Measurements from ENCODE around the gene BICRA.
"Not testable (repeated sequence)": the region's sequence is repeated elsewhere in the genome, so short reads cannot be mapped to it uniquely, and the experiment has no call there.

The BICRA gene

GRCh38 chr19:47633517-47633916, 24.6 kb downstream of the BICRA start:
- Histone ChIP-seq H3K27ac (ENCODE audit: low read length) (peak overlapping the region; percentile 76), H3K4me3 (ENCODE audit: low read length in 2 of 2) (peak overlapping the region; percentile 1 to 15), H3K9ac (ENCODE audit: low read length in 2 of 2) (peak overlapping the region in 1 of 2 donors; percentile 48), H3K9me3 (ENCODE audit: control insufficient read depth in 2 of 2, low read length in 2 of 2) (no peaks in the 10 kb centered on the region), H3K36me3 (ENCODE audit: control insufficient read depth in 2 of 2, insufficient read depth in 2 of 2, low read length in 2 of 2) (no peaks in the 10 kb centered on the region), H3K4me1 (ENCODE audit: control insufficient read depth, insufficient read depth, low read length) (peaks cover 31% of the 10 kb centered on the region), H3K27me3 (ENCODE audit: control insufficient read depth in 1 of 2, insufficient read depth in 2 of 2, low read length in 2 of 2) (no peaks in the 10 kb centered on the region)

GRCh38 chr19:47633996-47634395, 25.1 kb downstream of the BICRA start:
- Histone ChIP-seq H3K4me1 (ENCODE audit: control insufficient read depth, insufficient read depth, low read length) (peaks cover 31% of the 10 kb centered on the region), H3K27ac (ENCODE audit: low read length) (peak overlapping the region; percentile 76)

DNA sequence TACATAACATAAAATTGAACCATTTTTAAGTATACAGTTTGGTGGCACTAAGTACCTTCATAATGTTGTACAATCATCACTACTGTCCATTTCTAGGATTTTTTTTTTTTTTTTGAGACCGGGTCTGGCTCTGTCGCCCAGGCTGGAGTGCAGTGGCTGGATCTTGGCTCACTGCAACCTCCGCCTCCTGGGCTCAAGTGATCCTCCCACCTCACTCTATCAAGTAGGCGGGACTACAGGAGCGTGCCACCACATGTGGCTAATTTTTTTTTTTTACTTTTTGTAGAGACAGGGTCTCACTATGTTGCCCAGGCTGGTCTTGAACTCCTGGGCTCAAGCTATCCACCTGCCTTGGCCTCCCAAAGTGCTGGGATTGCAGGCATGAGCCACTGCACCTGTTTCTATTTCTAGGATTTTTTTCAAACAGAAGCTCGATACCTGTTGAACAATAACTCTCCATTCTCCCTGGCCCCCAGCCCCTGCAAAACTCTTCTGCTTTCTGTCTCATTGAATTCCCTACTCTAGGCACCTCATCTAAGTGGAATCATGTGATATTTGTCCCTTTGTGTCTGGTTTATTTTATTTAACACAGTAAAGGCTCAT, 26.3 kb downstream of the BICRA start:
- H3K27me3 ChIP-seq (ENCODE audit: control insufficient read depth in 1 of 2, insufficient read depth in 2 of 2, low read length in 2 of 2); H3K27ac ChIP-seq (ENCODE audit: low read length); H3K4me3 ChIP-seq (ENCODE audit: low read length in 2 of 2); H3K9ac ChIP-seq (ENCODE audit: low read length in 2 of 2); H3K36me3 ChIP-seq (ENCODE audit: control insufficient read depth in 2 of 2, insufficient read depth in 2 of 2, low read length in 2 of 2); H3K9me3 ChIP-seq (ENCODE audit: control insufficient read depth in 2 of 2, low read length in 2 of 2): not testable (repeated sequence)
- H3K4me1 ChIP-seq (ENCODE audit: control insufficient read depth, insufficient read depth, low read length) = peaks cover 31% of the 10 kb centered on the region

More at GRCh38 chr19:47633996-47634395, 25.1 kb downstream of the BICRA start:
- Histone ChIP-seq H3K9me3 (ENCODE audit: control insufficient read depth in 2 of 2, low read length in 2 of 2) (no peaks in the 10 kb centered on the region), H3K9ac (ENCODE audit: low read length in 2 of 2) (peak overlapping the region in 1 of 2 donors; percentile 48), H3K27me3 (ENCODE audit: control insufficient read depth in 1 of 2, insufficient read depth in 2 of 2, low read length in 2 of 2) (no peaks in the 10 kb centered on the region), H3K4me3 (ENCODE audit: low read length in 2 of 2) (peak overlapping the region in 1 of 2 donors; percentile 15), H3K36me3 (ENCODE audit: control insufficient read depth in 2 of 2, insufficient read depth in 2 of 2, low read length in 2 of 2) (no peaks in the 10 kb centered on the region)

DNA sequence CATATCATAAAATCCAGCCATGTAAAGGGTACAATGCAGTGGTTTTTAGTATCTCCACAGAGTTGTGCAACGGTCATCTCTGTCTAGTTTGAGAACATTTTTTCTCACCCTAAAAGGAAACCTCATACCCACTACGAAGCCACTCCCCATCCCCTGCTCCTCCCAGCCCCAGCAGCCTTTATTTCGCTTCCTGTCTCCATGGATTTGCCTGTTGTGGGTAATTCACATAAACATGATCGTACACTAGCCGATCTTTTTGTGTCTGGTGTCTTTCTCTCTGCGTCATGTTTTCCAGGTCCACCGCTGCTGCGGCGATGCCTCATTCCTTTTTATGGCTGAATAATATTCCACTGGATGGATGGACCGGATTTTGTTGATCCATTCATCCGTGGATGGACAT, 28.6 kb downstream of the BICRA start:
- no peaks in the 10 kb centered on the region for H3K27me3 ChIP-seq (ENCODE audit: control insufficient read depth in 1 of 2, insufficient read depth in 2 of 2, low read length in 2 of 2)
- peak overlapping the region in 1 of 2 donors; percentile 16 for H3K9ac ChIP-seq (ENCODE audit: low read length in 2 of 2)
- H3K4me3 ChIP-seq (ENCODE audit: low read length in 2 of 2) = no peak overlapping the region
- H3K36me3 ChIP-seq (ENCODE audit: control insufficient read depth in 2 of 2, insufficient read depth in 2 of 2, low read length in 2 of 2) = no peaks in the 10 kb centered on the region
- peak overlapping the region; percentile 55 for H3K27ac ChIP-seq (ENCODE audit: low read length)
- peaks cover 20% of the 10 kb centered on the region for H3K4me1 ChIP-seq (ENCODE audit: control insufficient read depth, insufficient read depth, low read length)
- no peaks in the 10 kb centered on the region for H3K9me3 ChIP-seq (ENCODE audit: control insufficient read depth in 2 of 2, low read length in 2 of 2)

GRCh38 chr19:47641891-47642485, 33.1 kb downstream of the BICRA start:
- no peak overlapping the region for H3K9ac ChIP-seq (ENCODE audit: low read length in 2 of 2)
- peaks cover 0 to 2% of the 10 kb centered on the region in 2 donors for H3K36me3 ChIP-seq (ENCODE audit: control insufficient read depth in 2 of 2, insufficient read depth in 2 of 2, low read length in 2 of 2)
- no peaks in the 10 kb centered on the region for H3K27me3 ChIP-seq (ENCODE audit: control insufficient read depth in 1 of 2, insufficient read depth in 2 of 2, low read length in 2 of 2)
- no peak overlapping the region for H3K27ac ChIP-seq (ENCODE audit: low read length)
- H3K9me3 ChIP-seq (ENCODE audit: control insufficient read depth in 2 of 2, low read length in 2 of 2) = no peaks in the 10 kb centered on the region
- H3K4me3 ChIP-seq (ENCODE audit: low read length in 2 of 2) = no peak overlapping the region
- H3K4me1 ChIP-seq (ENCODE audit: control insufficient read depth, insufficient read depth, low read length) = peaks cover 30% of the 10 kb centered on the region

DNA sequence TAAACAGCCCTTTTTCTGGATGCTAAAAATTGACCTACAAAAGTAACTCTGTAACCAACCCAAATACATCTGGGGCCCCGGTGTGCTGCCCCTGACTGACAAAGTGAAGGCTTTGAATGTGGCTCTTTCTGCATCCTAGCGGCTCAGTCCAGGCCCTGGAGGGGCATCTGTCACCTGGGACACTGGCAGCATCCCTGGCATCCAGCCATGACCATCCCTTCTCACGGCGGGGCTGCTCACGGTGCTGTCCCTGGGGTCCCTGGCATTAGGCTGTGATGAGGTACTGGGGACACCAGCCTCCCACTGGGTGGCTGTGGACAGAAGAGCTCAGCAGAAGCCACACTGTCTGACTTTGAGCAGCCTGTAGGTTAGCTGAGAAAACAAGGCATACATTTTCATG, 34.3 kb downstream of the BICRA start:
- H3K4me1 ChIP-seq (ENCODE audit: control insufficient read depth, insufficient read depth, low read length) = peaks cover 27% of the 10 kb centered on the region
- no peaks in the 10 kb centered on the region for H3K9me3 ChIP-seq (ENCODE audit: control insufficient read depth in 2 of 2, low read length in 2 of 2)
- H3K9ac ChIP-seq (ENCODE audit: low read length in 2 of 2) = no peak overlapping the region

GRCh38 chr19:47644199-47644598, 35.3 kb downstream of the BICRA start:
- Histone ChIP-seq H3K4me1 (ENCODE audit: control insufficient read depth, insufficient read depth, low read length) (peaks cover 27% of the 10 kb centered on the region), H3K27ac (ENCODE audit: low read length) (peak overlapping the region; percentile 41)

More for the DNA sequence above, 34.3 kb downstream of the BICRA start:
- no peak overlapping the region for H3K4me3 ChIP-seq (ENCODE audit: low read length in 2 of 2)
- no peak overlapping the region for H3K27ac ChIP-seq (ENCODE audit: low read length)
- H3K27me3 ChIP-seq (ENCODE audit: control insufficient read depth in 1 of 2, insufficient read depth in 2 of 2, low read length in 2 of 2) = no peaks in the 10 kb centered on the region
- peaks cover 0 to 4% of the 10 kb centered on the region in 2 donors for H3K36me3 ChIP-seq (ENCODE audit: control insufficient read depth in 2 of 2, insufficient read depth in 2 of 2, low read length in 2 of 2)

DNA sequence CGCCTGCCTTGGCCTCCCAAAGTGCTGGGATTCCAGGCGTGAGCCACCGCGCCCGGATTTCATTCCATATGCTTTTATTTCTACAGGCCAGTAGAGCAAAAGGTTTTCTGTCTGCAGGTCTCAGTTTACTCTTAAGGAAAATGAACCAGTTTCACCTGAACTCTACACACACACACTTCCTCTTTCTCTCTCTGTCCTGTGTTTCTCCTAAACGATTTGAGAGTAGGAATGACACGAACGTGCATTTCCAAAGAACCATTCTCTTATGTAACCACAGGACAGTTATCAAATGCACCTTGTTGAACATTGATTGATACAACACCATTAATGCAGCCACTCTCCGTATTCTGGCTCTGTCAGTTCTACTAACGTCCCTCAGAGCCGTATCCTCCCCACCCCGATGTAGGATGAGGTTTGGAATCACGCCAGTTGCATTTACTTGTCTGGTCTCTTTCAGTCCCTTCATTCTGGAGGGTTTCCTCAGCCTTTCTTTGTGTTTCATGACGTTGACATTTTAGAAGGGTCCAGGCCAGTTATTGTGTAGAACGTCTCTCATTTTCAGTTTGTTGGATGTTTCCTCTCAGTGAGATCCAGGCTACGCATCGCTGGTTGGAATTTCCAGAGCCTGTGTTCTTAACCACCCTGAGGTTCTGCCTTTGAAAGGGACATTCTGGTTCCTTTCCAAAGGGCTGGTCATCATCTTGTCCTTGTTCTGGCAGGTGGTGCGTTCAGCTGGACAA, 36.0 kb downstream of the BICRA start:
- H3K36me3 ChIP-seq (ENCODE audit: control insufficient read depth in 2 of 2, insufficient read depth in 2 of 2, low read length in 2 of 2) = peaks cover 0 to 7% of the 10 kb centered on the region in 2 donors
- H3K9me3 ChIP-seq (ENCODE audit: control insufficient read depth in 2 of 2, low read length in 2 of 2) = no peaks in the 10 kb centered on the region
- H3K4me1 ChIP-seq (ENCODE audit: control insufficient read depth, insufficient read depth, low read length) = peaks cover 27% of the 10 kb centered on the region
- no peaks in the 10 kb centered on the region for H3K27me3 ChIP-seq (ENCODE audit: control insufficient read depth in 1 of 2, insufficient read depth in 2 of 2, low read length in 2 of 2)
- H3K9ac ChIP-seq (ENCODE audit: low read length in 2 of 2) = peak overlapping the region; percentile 14 to 64
- peak overlapping the region; percentile 23 to 68 for H3K4me3 ChIP-seq (ENCODE audit: low read length in 2 of 2)
- peak overlapping the region; percentile 41 for H3K27ac ChIP-seq (ENCODE audit: low read length)

More at GRCh38 chr19:47644199-47644598, 35.3 kb downstream of the BICRA start:
- Histone ChIP-seq H3K36me3 (ENCODE audit: control insufficient read depth in 2 of 2, insufficient read depth in 2 of 2, low read length in 2 of 2) (peaks cover 0 to 4% of the 10 kb centered on the region in 2 donors), H3K4me3 (ENCODE audit: low read length in 2 of 2) (no peak overlapping the region), H3K9ac (ENCODE audit: low read length in 2 of 2) (no peak overlapping the region), H3K27me3 (ENCODE audit: control insufficient read depth in 1 of 2, insufficient read depth in 2 of 2, low read length in 2 of 2) (no peaks in the 10 kb centered on the region), H3K9me3 (ENCODE audit: control insufficient read depth in 2 of 2, low read length in 2 of 2) (no peaks in the 10 kb centered on the region)

GRCh38 chr19:47646924-47647323, 38.0 kb downstream of the BICRA start:
- Histone ChIP-seq H3K4me3 (ENCODE audit: low read length in 2 of 2) (no peak overlapping the region), H3K4me1 (ENCODE audit: control insufficient read depth, insufficient read depth, low read length) (peaks cover 27% of the 10 kb centered on the region), H3K27me3 (ENCODE audit: control insufficient read depth in 1 of 2, insufficient read depth in 2 of 2, low read length in 2 of 2) (no peaks in the 10 kb centered on the region), H3K36me3 (ENCODE audit: control insufficient read depth in 2 of 2, insufficient read depth in 2 of 2, low read length in 2 of 2) (peaks cover 5 to 9% of the 10 kb centered on the region in 2 donors), H3K27ac (ENCODE audit: low read length) (peak overlapping the region; percentile 37), H3K9me3 (ENCODE audit: control insufficient read depth in 2 of 2, low read length in 2 of 2) (no peaks in the 10 kb centered on the region), H3K9ac (ENCODE audit: low read length in 2 of 2) (no peak overlapping the region)

GRCh38 chr19:47649588-47649987, 40.7 kb downstream of the BICRA start:
- H3K4me3 ChIP-seq (ENCODE audit: low read length in 2 of 2) = no peak overlapping the region
- H3K27me3 ChIP-seq (ENCODE audit: control insufficient read depth in 1 of 2, insufficient read depth in 2 of 2, low read length in 2 of 2) = no peaks in the 10 kb centered on the region
- H3K27ac ChIP-seq (ENCODE audit: low read length) = no peak overlapping the region
- H3K9me3 ChIP-seq (ENCODE audit: control insufficient read depth in 2 of 2, low read length in 2 of 2) = no peaks in the 10 kb centered on the region
- no peak overlapping the region for H3K9ac ChIP-seq (ENCODE audit: low read length in 2 of 2)
- H3K4me1 ChIP-seq (ENCODE audit: control insufficient read depth, insufficient read depth, low read length) = peaks cover 17% of the 10 kb centered on the region
- H3K36me3 ChIP-seq (ENCODE audit: control insufficient read depth in 2 of 2, insufficient read depth in 2 of 2, low read length in 2 of 2) = peaks cover 9% of the 10 kb centered on the region in 2 donors
